Measurements from ENCODE around the gene IGF1R. TPM values are rescaled to one million over a fixed set of nuclear protein-coding genes. Genes with fewer than 3 reads are reported as not detected.
"Not testable (repeated sequence)": the region's sequence is repeated elsewhere in the genome, so short reads cannot be mapped to it uniquely, and the experiment has no call there.

The IGF1R gene
- total and polyA plus RNA-seq, 7 donors = 1.2 to 130 (median 39.6) TPM

GRCh38 chr15:98958918-98959639, 310.7 kb downstream of the IGF1R start:
- no peak for TF ChIP-seq POLR2AphosphoS5 (IDR thresholded peaks at IDR 0.05)
- no peak for TF ChIP-seq POLR2A (IDR thresholded peaks at IDR 0.05)
- TF ChIP-seq EP300 (IDR thresholded peaks at IDR 0.05) = no peak
- TF ChIP-seq CTCF (IDR thresholded peaks at IDR 0.05) = no peak
- 92 to 93% methylated on average over 22 of the region's 22 CpGs for WGBS, 2 donors
- DNase-seq = no peak
- no peaks in the 10 kb centered on the region for H3K27me3 ChIP-seq
- H3K4me1 ChIP-seq = peaks cover 0 to 26% (median 25%) of the 10 kb centered on the region in 4 donors
- H3K36me3 ChIP-seq = peaks cover 30 to 66% (median 40%) of the 10 kb centered on the region in 4 donors
- peaks cover 0 to 9% (median 5%) of the 10 kb centered on the region in 4 donors for H3K9me3 ChIP-seq
- no peak overlapping the region for H3K4me3 ChIP-seq
- intact Hi-C loops (cut with DNase I) = loop anchor here (5.0 kb wide), 1 partner anchor 58 kb away; no protein-coding TSS in a partner anchor
- no peak overlapping the region for H3K27ac ChIP-seq

- no peak for DNase-seq
- 94 to 95% methylated on average over 3 of the region's 3 CpGs for WGBS, 2 donors
- H3K27me3 ChIP-seq = no peaks in the 10 kb centered on the region
- no peak overlapping the region for H3K27ac ChIP-seq
- intact Hi-C loops (cut with DNase I) = loop anchor here (5.0 kb wide), 1 partner anchor 58 kb away; no protein-coding TSS in a partner anchor
- H3K9me3 ChIP-seq = peaks cover 0 to 9% (median 5%) of the 10 kb centered on the region in 4 donors
- peaks cover 0 to 23% (median 20%) of the 10 kb centered on the region in 4 donors for H3K4me1 ChIP-seq
- no peak overlapping the region for H3K4me3 ChIP-seq
- peaks cover 30 to 66% (median 40%) of the 10 kb centered on the region in 4 donors for H3K36me3 ChIP-seq
- no peak for TF ChIP-seq POLR2A (IDR thresholded peaks at IDR 0.05)
- TF ChIP-seq EP300 (IDR thresholded peaks at IDR 0.05) = no peak
- TF ChIP-seq POLR2AphosphoS5 (IDR thresholded peaks at IDR 0.05) = no peak
- no peak for TF ChIP-seq CTCF (IDR thresholded peaks at IDR 0.05)
Measured at GRCh38 chr15:98959640-98960007, 311.3 kb downstream of the IGF1R start.

GRCh38 chr15:98960555-98961050, 312.3 kb downstream of the IGF1R start:
- intact Hi-C loops (cut with DNase I) = no loop called here

GRCh38 chr15:98963444-98963843, 315.1 kb downstream of the IGF1R start:
- H3K27me3 ChIP-seq = no peaks in the 10 kb centered on the region
- peaks cover 24 to 48% (median 31%) of the 10 kb centered on the region in 4 donors for H3K36me3 ChIP-seq
- TF ChIP-seq EP300 (IDR thresholded peaks at IDR 0.05) (no peak), POLR2A (IDR thresholded peaks at IDR 0.05) (no peak)
- no peak for DNase-seq
- H3K4me1 ChIP-seq = peaks cover 0 to 19% (median 9%) of the 10 kb centered on the region in 4 donors
- no peak overlapping the region for H3K27ac ChIP-seq
- peaks cover 0 to 9% (median 5%) of the 10 kb centered on the region in 4 donors for H3K9me3 ChIP-seq
- intact Hi-C loops (cut with DNase I) = no loop called here
- 95 to 96% methylated on average over 8 of the region's 8 CpGs for WGBS, 2 donors
- no peak overlapping the region for H3K4me3 ChIP-seq

More at GRCh38 chr15:98960555-98961050, 312.3 kb downstream of the IGF1R start:
- Histone ChIP-seq H3K4me3 (no peak overlapping the region), H3K27me3 (no peaks in the 10 kb centered on the region), H3K27ac (no peak overlapping the region), H3K4me1 (peaks cover 0 to 20% (median 11%) of the 10 kb centered on the region in 4 donors), H3K36me3 (peaks cover 30 to 66% (median 40%) of the 10 kb centered on the region in 4 donors), H3K9me3 (peaks cover 0 to 9% (median 5%) of the 10 kb centered on the region in 4 donors)
- TF ChIP-seq POLR2AphosphoS5 (IDR thresholded peaks at IDR 0.05) (no peak), POLR2A (IDR thresholded peaks at IDR 0.05) (no peak), CTCF (IDR thresholded peaks at IDR 0.05) (no peak)
- WGBS, 2 donors = 96 to 97% methylated on average over 21 of the region's 21 CpGs
- no peak for DNase-seq

GRCh38 chr15:98964466-98965133, 316.3 kb downstream of the IGF1R start:
- H3K9me3 ChIP-seq = peaks cover 0 to 9% (median 5%) of the 10 kb centered on the region in 4 donors
- no peaks in the 10 kb centered on the region for H3K27me3 ChIP-seq
- 71 to 87% methylated on average over 8 of the region's 8 CpGs for WGBS, 2 donors
- intact Hi-C loops (cut with DNase I) = no loop called here
- H3K27ac ChIP-seq = peak overlapping the region in 2 of 4 donors; percentile 30 to 49
- peaks cover 14 to 36% (median 22%) of the 10 kb centered on the region in 4 donors for H3K36me3 ChIP-seq
- no peak for DNase-seq
- TF ChIP-seq CTCF (IDR thresholded peaks at IDR 0.05) (no peak), EP300 (IDR thresholded peaks at IDR 0.05) (no peak), POLR2A (IDR thresholded peaks at IDR 0.05) (no peak), POLR2AphosphoS5 (IDR thresholded peaks at IDR 0.05) (peak in 1 of 4 donors; percentile 20)
- peaks cover 0 to 19% (median 9%) of the 10 kb centered on the region in 4 donors for H3K4me1 ChIP-seq
- H3K4me3 ChIP-seq = no peak overlapping the region

GRCh38 chr15:98965134-98965491, 316.8 kb downstream of the IGF1R start:
- Histone ChIP-seq H3K27ac (peak overlapping the region in 2 of 4 donors; percentile 30 to 49), H3K36me3 (peaks cover 14 to 31% (median 20%) of the 10 kb centered on the region in 4 donors), H3K4me1 (peaks cover 0 to 19% (median 9%) of the 10 kb centered on the region in 4 donors)
- WGBS, 2 donors = 83 to 94% methylated on average over 4 of the region's 4 CpGs
- H3K4me3 ChIP-seq; DNase-seq; intact Hi-C loops (cut with DNase I); H3K9me3 ChIP-seq; H3K27me3 ChIP-seq: not testable (repeated sequence)
